HG02623 (cell line): ENCODE measurements around the gene ADAMTSL3.

ENCODE experiments used
- ATAC-seq: cut with Tn5 transposase; IDR thresholded peaks from one replicate; pipeline ENCODE4 v1.9.1; 2021; ENCODE audit warnings: moderate library complexity; ENCODE audit not compliant: unreplicated experiment

Gene ADAMTSL3

GRCh38 chr15:83653639-83654378, at the start of gene ADAMTSL3:
Gene ADAMTSL3 (plus strand): TSS chr15:83654123. CDS start chr15:83655762, 1,639 bp downstream.
- no peak for ATAC-seq

- ATAC-seq: no peak
Observed at GRCh38 chr15:83604549-83604948, 49.4 kb upstream of the ADAMTSL3 start.

- ATAC-seq: no peak
Observed at GRCh38 chr15:83605111-83605945, 48.6 kb upstream of the ADAMTSL3 start.

- ATAC-seq: no peak
Observed at GRCh38 chr15:83610132-83610531, 43.8 kb upstream of the ADAMTSL3 start.

GRCh38 chr15:83610901-83611685, 42.8 kb upstream of the ADAMTSL3 start:
- no peak for ATAC-seq

GRCh38 chr15:83612226-83612625, 41.7 kb upstream of the ADAMTSL3 start:
- no peak for ATAC-seq

GRCh38 chr15:83612898-83613635, 40.9 kb upstream of the ADAMTSL3 start:
- no peak for ATAC-seq

GRCh38 chr15:83613714-83614113, 40.2 kb upstream of the ADAMTSL3 start:
- ATAC-seq: no peak

- no peak for ATAC-seq
Observed at GRCh38 chr15:83616840-83617239, 37.1 kb upstream of the ADAMTSL3 start.

GRCh38 chr15:83626171-83626802, 27.6 kb upstream of the ADAMTSL3 start:
- no peak for ATAC-seq

- no peak for ATAC-seq
Observed at GRCh38 chr15:83631534-83631933, 22.4 kb upstream of the ADAMTSL3 start.

- no peak for ATAC-seq
Observed at GRCh38 chr15:83643201-83643600, 10.7 kb upstream of the ADAMTSL3 start.

GRCh38 chr15:83644439-83644838, 9.5 kb upstream of the ADAMTSL3 start:
- ATAC-seq: no peak

- no peak for ATAC-seq
Observed at GRCh38 chr15:83650831-83651230, 3.1 kb upstream of the ADAMTSL3 start.

- ATAC-seq: no peak
Observed at GRCh38 chr15:83651541-83651940, 2.4 kb upstream of the ADAMTSL3 start.

GRCh38 chr15:83652626-83653204, 1.2 kb upstream of the ADAMTSL3 start:
- ATAC-seq: no peak

GRCh38 chr15:83653288-83653638, 660 bp upstream of the ADAMTSL3 start:
- no peak for ATAC-seq

GRCh38 chr15:83654379-83655236, 685 bp downstream of the ADAMTSL3 start:
- no peak for ATAC-seq

- no peak for ATAC-seq
Observed at GRCh38 chr15:83655237-83655616, 1.3 kb downstream of the ADAMTSL3 start.
